Stimulated activated naive CD8-positive, alpha-beta T cell treated with anti-CD3 and anti-CD28 coated beads, Interleukin-15, amount 100 ng/mL, for 72 hours (primary cell): ENCODE data around the gene NAGS.

ENCODE experiments used
- ATAC-seq: fragments of 150-1000 bp; cut with Tn5 transposase; 2 replicates; pipeline ENCODE4 v1.10.0; 2021; ENCODE audit warnings: mild to moderate bottlenecking, moderate library complexity
- DNase-seq, 2 donors: peaks; one replicate each; pipeline ENCODE4 v3.0.0; 2021 to 2022
- H3K27ac Mint-ChIP-seq, 2 donors: one replicate each; pipeline ENCODE4 v1.8.0; 2022; ENCODE audit warnings: mild to moderate bottlenecking in 2 of 2, mixed read lengths in 2 of 2, moderate library complexity in 2 of 2
- H3K27me3 Mint-ChIP-seq: one replicate; pipeline ENCODE4 v1.8.0; 2022; ENCODE audit warnings: mixed read lengths
- H3K4me1 Mint-ChIP-seq: one replicate; pipeline ENCODE4 v1.8.0; 2022; ENCODE audit warnings: mild to moderate bottlenecking, mixed read lengths
- H3K4me3 Mint-ChIP-seq, 2 donors: one replicate each; pipeline ENCODE4 v1.8.0; 2022; ENCODE audit warnings: mild to moderate bottlenecking in 2 of 2, mixed read lengths in 2 of 2, moderate library complexity in 1 of 2
- H3K9me3 Mint-ChIP-seq, 2 donors: one replicate each; pipeline ENCODE4 v1.8.0; 2022; ENCODE audit warnings: mixed read lengths in 2 of 2

Gene NAGS

GRCh38 chr17:43976963-43977837, 27.2 kb upstream of the NAGS start:
- Mint-ChIP-seq H3K9me3 (no peaks in the 10 kb centered on the region), H3K4me3 (no peak overlapping the region), H3K27ac (no peak overlapping the region), H3K27me3 (peaks cover 28% of the 10 kb centered on the region), H3K4me1 (no peaks in the 10 kb centered on the region)
- DNase-seq (no peak), ATAC-seq (no peak)

DNA sequence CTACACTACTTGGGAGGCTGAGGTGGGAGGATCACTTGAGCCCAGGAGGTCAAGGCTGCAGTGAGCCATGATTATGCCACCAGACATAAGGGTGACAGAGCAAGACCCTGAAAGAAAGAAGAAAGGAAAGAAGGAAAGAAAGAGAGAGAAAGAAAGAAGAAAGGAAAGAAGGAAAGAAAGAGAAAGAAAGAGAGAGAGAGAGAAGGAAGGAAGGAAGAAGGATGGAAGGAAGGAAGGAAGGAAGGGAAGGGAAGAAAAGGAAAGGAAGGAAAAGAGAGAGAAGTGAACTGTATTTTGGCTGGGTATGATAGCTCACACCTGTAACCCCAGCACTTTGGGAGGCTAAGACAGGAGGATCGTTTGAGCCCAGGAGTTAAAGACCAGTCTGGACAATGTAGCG, 26.3 kb upstream of the NAGS start:
- ATAC-seq (no peak), DNase-seq (no peak)
- H3K4me1 Mint-ChIP-seq = no peaks in the 10 kb centered on the region
- peaks cover 37% of the 10 kb centered on the region for H3K27me3 Mint-ChIP-seq
- H3K27ac Mint-ChIP-seq = no peak overlapping the region
- H3K9me3 Mint-ChIP-seq = no peaks in the 10 kb centered on the region
- H3K4me3 Mint-ChIP-seq = no peak overlapping the region

DNA sequence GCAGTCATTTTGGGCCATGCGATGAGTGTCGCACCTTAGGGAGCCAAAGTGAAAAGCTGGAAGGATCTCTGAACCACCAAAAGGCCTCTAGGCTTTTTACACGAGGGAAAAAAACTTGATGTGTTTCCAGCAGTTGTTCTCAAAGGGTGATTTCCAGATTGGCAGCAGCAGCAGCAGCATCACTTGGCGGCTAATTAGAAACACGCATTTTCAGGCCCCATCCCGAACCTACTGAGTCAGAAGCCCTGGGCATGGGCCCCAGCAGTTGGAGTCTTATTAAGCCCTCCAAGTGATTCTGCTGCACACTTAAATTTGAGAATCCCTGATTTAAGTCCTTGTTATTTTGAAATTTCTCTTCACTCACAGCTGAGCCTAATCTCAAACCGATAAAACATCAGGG, 25.4 kb upstream of the NAGS start:
- DNase-seq = no peak
- no peaks in the 10 kb centered on the region for H3K9me3 Mint-ChIP-seq

GRCh38 chr17:43979671-43980070, 24.8 kb upstream of the NAGS start:
- Mint-ChIP-seq H3K4me3 (no peak overlapping the region), H3K4me1 (no peaks in the 10 kb centered on the region), H3K27ac (no peak overlapping the region), H3K27me3 (peaks cover 42% of the 10 kb centered on the region), H3K9me3 (no peaks in the 10 kb centered on the region)
- no peak for DNase-seq
- no peak for ATAC-seq

More for the DNA sequence above, 25.4 kb upstream of the NAGS start:
- Mint-ChIP-seq H3K4me1 (no peaks in the 10 kb centered on the region), H3K27me3 (peaks cover 42% of the 10 kb centered on the region), H3K27ac (no peak overlapping the region), H3K4me3 (no peak overlapping the region)
- no peak for ATAC-seq

- no peak for DNase-seq
- H3K4me3 Mint-ChIP-seq = no peak overlapping the region
- no peaks in the 10 kb centered on the region for H3K9me3 Mint-ChIP-seq
- no peak for ATAC-seq
- no peaks in the 10 kb centered on the region for H3K4me1 Mint-ChIP-seq
- no peak overlapping the region for H3K27ac Mint-ChIP-seq
- H3K27me3 Mint-ChIP-seq = peaks cover 59% of the 10 kb centered on the region
These were observed 22.3 kb upstream of the NAGS start for GRCh38 chr17:43982171-43982570.

DNA sequence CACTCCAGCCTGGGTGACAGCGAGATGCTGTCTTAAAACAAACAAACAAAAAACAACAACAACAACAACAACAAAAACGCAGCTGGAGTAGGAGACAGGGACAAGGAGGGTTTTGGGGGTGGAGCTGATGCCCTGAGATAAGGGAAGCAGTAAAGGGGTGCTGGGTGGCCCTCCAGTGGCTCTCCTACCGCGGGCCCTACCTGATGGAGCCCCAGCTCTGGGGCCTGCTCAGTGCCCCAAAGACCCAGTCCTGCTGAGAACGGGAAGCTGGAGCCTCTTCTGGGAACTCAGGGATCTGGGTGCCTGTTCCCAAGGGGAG, 21.3 kb upstream of the NAGS start:
- H3K9me3 Mint-ChIP-seq = no peaks in the 10 kb centered on the region
- H3K4me1 Mint-ChIP-seq = no peaks in the 10 kb centered on the region
- ATAC-seq (no peak), DNase-seq (no peak)
- peaks cover 69% of the 10 kb centered on the region for H3K27me3 Mint-ChIP-seq
- no peak overlapping the region for H3K27ac Mint-ChIP-seq
- peak overlapping the region; percentile 54 to 55 for H3K4me3 Mint-ChIP-seq

GRCh38 chr17:43983515-43984411, 20.7 kb upstream of the NAGS start:
- H3K4me3 Mint-ChIP-seq = peak overlapping the region; percentile 55 to 63
- no peak overlapping the region for H3K27ac Mint-ChIP-seq
- H3K9me3 Mint-ChIP-seq = no peaks in the 10 kb centered on the region
- ATAC-seq (peak; percentile 75), DNase-seq (peak in 1 of 2 donors; percentile 23)
- no peaks in the 10 kb centered on the region for H3K4me1 Mint-ChIP-seq
- H3K27me3 Mint-ChIP-seq = peaks cover 75% of the 10 kb centered on the region

DNA sequence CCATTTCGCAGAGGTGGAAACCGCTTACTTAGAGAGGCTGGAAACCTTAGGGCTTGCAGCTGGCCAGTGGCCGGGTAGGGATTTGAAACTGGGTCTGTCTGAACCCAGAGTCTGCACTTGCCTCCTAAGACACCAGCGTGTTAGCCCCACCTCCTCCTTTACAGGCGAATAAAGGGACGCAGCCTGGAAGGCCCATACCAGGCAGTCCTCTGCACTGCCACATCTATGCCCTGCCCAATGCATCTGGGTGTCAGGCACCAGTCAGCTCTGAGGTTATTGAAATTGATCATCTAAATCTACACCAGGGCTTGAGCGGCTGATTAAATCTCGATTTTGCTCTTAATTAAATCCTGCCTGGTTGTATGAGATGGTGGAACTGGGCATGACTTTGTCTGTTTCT, 19.9 kb upstream of the NAGS start:
- Mint-ChIP-seq H3K27me3 (peaks cover 76% of the 10 kb centered on the region), H3K9me3 (no peaks in the 10 kb centered on the region), H3K4me3 (peak overlapping the region; percentile 32 to 63), H3K4me1 (no peaks in the 10 kb centered on the region), H3K27ac (no peak overlapping the region)
- ATAC-seq (no peak), DNase-seq (no peak)

- no peak for ATAC-seq
- no peak overlapping the region for H3K27ac Mint-ChIP-seq
- no peaks in the 10 kb centered on the region for H3K9me3 Mint-ChIP-seq
- no peaks in the 10 kb centered on the region for H3K4me1 Mint-ChIP-seq
- no peak for DNase-seq
- H3K27me3 Mint-ChIP-seq = peaks cover 67% of the 10 kb centered on the region
- no peak overlapping the region for H3K4me3 Mint-ChIP-seq
These were observed 18.0 kb upstream of the NAGS start for GRCh38 chr17:43986225-43986981.

DNA sequence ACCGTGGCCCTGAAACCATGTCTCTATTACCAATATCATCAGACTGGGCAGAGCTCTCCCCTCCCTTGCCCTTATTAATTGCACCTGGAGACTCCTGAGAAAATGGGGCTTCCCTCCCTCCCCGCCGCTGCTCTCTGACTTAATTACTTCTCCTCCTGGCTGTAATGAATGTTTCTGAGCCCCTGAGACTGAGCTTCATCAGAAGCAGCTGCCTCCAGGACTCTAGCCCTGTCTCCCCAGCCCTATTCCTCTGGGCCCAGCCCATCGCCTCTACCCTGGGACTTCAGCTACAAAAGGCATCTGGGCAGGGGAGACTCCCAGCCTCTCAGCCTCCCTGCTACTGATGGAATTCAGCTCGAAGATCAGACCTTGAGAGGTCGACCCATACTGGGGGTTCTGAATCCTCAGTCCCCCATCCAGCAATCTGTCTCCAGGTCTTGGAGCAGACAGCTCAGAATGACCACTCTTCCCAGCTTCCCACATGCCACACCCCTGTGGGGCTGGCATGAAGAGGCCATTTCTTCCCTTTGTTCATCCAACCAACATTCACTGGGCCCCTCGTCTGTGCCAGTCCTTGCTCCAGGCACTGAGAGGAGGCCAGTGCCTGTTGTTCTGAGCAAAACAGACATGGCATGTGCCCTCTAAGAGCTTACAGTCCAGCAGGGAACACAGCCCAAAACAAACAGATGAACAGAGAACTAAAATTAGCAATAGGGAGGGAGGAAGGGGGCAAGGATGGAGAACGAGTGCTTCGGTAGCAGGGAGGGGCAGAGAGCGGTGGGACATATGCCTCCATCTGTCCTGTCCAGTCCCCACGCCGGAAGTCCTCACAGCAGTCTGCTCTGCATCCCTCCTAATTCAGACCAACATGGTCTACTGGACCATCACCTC, 17.0 kb upstream of the NAGS start:
- DNase-seq (no peak), ATAC-seq (no peak)
- Mint-ChIP-seq H3K27ac (no peak overlapping the region), H3K4me1 (no peaks in the 10 kb centered on the region), H3K9me3 (no peaks in the 10 kb centered on the region), H3K27me3 (peaks cover 57% of the 10 kb centered on the region), H3K4me3 (no peak overlapping the region)

DNA sequence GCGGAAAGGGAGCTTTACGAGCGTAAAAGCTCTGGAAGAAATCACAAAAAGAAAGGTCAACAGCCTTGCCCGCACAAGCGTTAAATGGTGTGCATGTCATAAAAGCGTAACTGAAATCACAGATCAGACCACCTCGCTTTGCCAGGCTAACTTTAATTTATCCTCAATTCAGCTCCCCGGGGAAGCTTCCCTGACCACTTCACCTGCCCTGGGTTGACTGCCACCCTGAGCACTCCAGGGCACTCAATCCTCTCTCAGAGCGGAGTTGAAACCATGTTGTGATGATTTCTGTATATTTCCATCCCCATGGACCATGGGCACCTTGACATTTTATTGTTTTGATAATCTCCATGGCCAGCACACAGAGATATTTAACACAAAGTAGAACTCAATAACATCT, 16.1 kb upstream of the NAGS start:
- peaks cover 48% of the 10 kb centered on the region for H3K27me3 Mint-ChIP-seq
- H3K9me3 Mint-ChIP-seq = no peaks in the 10 kb centered on the region
- no peak overlapping the region for H3K27ac Mint-ChIP-seq

GRCh38 chr17:43992641-43993040, 11.8 kb upstream of the NAGS start:
- Mint-ChIP-seq H3K27ac (no peak overlapping the region), H3K9me3 (no peaks in the 10 kb centered on the region), H3K4me3 (no peak overlapping the region), H3K4me1 (peaks cover 7% of the 10 kb centered on the region), H3K27me3 (peaks cover 12% of the 10 kb centered on the region)
- ATAC-seq (no peak), DNase-seq (no peak)

More for the DNA sequence above, 16.1 kb upstream of the NAGS start:
- DNase-seq (no peak), ATAC-seq (no peak)
- no peak overlapping the region for H3K4me3 Mint-ChIP-seq
- no peaks in the 10 kb centered on the region for H3K4me1 Mint-ChIP-seq

DNA sequence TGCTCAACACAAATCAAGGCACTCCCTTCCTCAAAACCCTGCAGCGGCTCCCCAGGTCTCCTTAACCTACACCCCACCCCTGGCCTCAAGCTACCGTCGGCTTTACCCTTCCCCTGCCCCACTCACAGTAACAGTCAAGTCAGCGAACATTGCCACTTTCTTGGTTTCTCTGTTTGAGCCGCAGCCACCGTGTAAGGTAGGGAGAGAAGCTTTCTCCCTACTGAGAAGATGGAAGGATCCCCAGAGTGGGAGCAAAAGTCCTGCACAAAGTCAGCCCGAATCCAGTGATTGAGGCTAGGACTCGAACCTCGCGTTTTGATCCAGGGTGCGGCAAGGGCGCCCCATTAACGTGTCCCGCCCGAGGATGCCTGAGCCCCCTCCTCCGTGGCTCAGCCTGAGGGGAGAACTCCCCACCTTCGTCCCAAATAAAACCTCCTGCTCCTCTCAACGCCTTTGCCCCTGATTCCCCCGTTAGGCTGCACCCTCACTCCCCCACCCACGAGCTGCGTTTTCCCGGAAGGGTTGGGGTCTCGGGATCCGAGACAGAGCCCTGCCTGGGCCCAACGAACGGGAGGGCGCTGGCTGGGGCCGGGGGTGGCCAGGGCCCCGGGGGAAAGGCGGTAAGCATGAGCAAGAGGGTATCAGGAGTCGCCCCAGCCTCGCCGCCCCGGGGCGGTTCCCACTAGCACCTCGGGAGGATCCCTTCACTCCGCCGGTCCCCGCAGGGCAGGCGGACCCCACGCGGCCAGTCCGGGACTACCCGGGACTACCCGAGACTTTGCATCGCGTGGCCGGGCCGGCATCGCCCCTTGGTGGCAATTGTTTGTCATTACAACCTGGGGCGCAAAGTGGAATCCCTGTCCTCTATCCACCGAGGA, 9.9 kb upstream of the NAGS start:
- ATAC-seq (peak; percentile 92), DNase-seq (peak; percentile 70 to 75)
- Mint-ChIP-seq H3K9me3 (no peaks in the 10 kb centered on the region), H3K27me3 (no peaks in the 10 kb centered on the region), H3K27ac (no peak overlapping the region), H3K4me3 (peak overlapping the region; percentile 58 to 74), H3K4me1 (peaks cover 7% of the 10 kb centered on the region)

GRCh38 chr17:43995150-43995471, 9.3 kb upstream of the NAGS start:
- H3K27me3 Mint-ChIP-seq = no peaks in the 10 kb centered on the region
- peaks cover 7% of the 10 kb centered on the region for H3K4me1 Mint-ChIP-seq
- peak overlapping the region; percentile 58 to 74 for H3K4me3 Mint-ChIP-seq
- ATAC-seq = no peak
- H3K9me3 Mint-ChIP-seq = no peaks in the 10 kb centered on the region
- no peak for DNase-seq
- no peak overlapping the region for H3K27ac Mint-ChIP-seq
